Lower lobe of right lung (tissue), 2 donors: ENCODE measurements around the gene THSD7A. TPM values are rescaled to one million over a fixed set of nuclear protein-coding genes. Genes with fewer than 3 reads are reported as not detected.
"Not testable (repeated sequence)": the region's sequence is repeated elsewhere in the genome, so short reads cannot be mapped to it uniquely, and the experiment has no call there.

Experiments
- ATAC-seq, 2 donors: fragments of 200-7000 bp; cut with Tn5 transposase; one replicate each; pipeline ENCODE4 v1.9.1; 2020 to 2022; ENCODE audit warnings: mild to moderate bottlenecking in 2 of 2, moderate library complexity in 2 of 2
- DNase-seq: peaks from one replicate; pipeline ENCODE4 v3.0.0-alpha.2; 2020
- H3K27ac ChIP-seq: fragments of 200-600 bp; one replicate; pipeline ENCODE4 v1.8.0; 2022
- H3K27me3 ChIP-seq: fragments of 200-600 bp; one replicate; pipeline ENCODE4 v1.8.0; 2022; ENCODE audit warnings: low read depth
- H3K36me3 ChIP-seq: fragments of 200-600 bp; one replicate; pipeline ENCODE4 v1.8.0; 2022; ENCODE audit warnings: mild to moderate bottlenecking
- H3K4me1 ChIP-seq: fragments of 200-600 bp; one replicate; pipeline ENCODE4 v1.8.0; 2022
- H3K4me3 ChIP-seq: fragments of 200-600 bp; one replicate; pipeline ENCODE4 v1.8.0; 2022; ENCODE audit warnings: mild to moderate bottlenecking
- H3K9me3 ChIP-seq: fragments of 200-600 bp; one replicate; pipeline ENCODE4 v1.8.0; 2022
- CTCF ChIP-seq: fragments of 200-600 bp; IDR thresholded peaks from one replicate; pipeline ENCODE4 v1.8.0; 2022; ENCODE audit warnings: antibody characterized with exemption, mild to moderate bottlenecking
- intact Hi-C: fragments of 100-400 bp; cut with DNase I; formaldehyde crosslinking; loops from one replicate; pipeline ENCODE4 v1.11.0; 2022
- total RNA-seq: library from RNA; stranded (reverse); fragmentation: NEBNext Ultra II Directional; extraction: Animal tissue kit (Norgen Biotek cat#: 25700); gene quantifications from one replicate; pipeline ENCODE4 v1.2.1, GENCODE V29; 2021
- donor health status: DM: no; HTN: yes; CAD: no; lungs with severe emphysema.

THSD7A gene
- total RNA-seq, 1 donor from 2014 or later = 7.2 TPM

GRCh38 chr7:11456574-11456973 lies 375.4 kb downstream of the THSD7A start:
- H3K9me3 ChIP-seq = no peaks in the 10 kb centered on the region
- TF ChIP-seq CTCF = no peak
- intact Hi-C loops = no loop called here

GRCh38 chr7:11452476-11452875 lies 379.5 kb downstream of the THSD7A start:
- intact Hi-C loops = no loop called here
- ATAC-seq (no peak), DNase-seq (no peak)
- Histone ChIP-seq H3K4me1 (no peaks in the 10 kb centered on the region), H3K4me3 (no peak overlapping the region), H3K27ac (no peak overlapping the region), H3K9me3 (no peaks in the 10 kb centered on the region), H3K27me3 (no peaks in the 10 kb centered on the region), H3K36me3 (no peaks in the 10 kb centered on the region)
- no peak for TF ChIP-seq CTCF

More at GRCh38 chr7:11456574-11456973, 375.4 kb downstream of the THSD7A start:
- Histone ChIP-seq H3K27ac (no peak overlapping the region), H3K4me1 (no peaks in the 10 kb centered on the region), H3K4me3 (no peak overlapping the region), H3K27me3 (no peaks in the 10 kb centered on the region), H3K36me3 (no peaks in the 10 kb centered on the region)
- no peak for DNase-seq
- ATAC-seq = no peak

GRCh38 chr7:11450281-11450680 lies 381.7 kb downstream of the THSD7A start:
- intact Hi-C loops = no loop called here
- TF ChIP-seq CTCF = no peak
- Histone ChIP-seq H3K36me3 (no peaks in the 10 kb centered on the region), H3K27me3 (no peaks in the 10 kb centered on the region), H3K9me3 (no peaks in the 10 kb centered on the region), H3K4me1 (no peaks in the 10 kb centered on the region), H3K4me3 (no peak overlapping the region), H3K27ac (no peak overlapping the region)
- DNase-seq (no peak), ATAC-seq (no peak)

GRCh38 chr7:11449316-11449715 lies 382.7 kb downstream of the THSD7A start:
- Histone ChIP-seq H3K9me3 (no peaks in the 10 kb centered on the region), H3K4me3 (no peak overlapping the region), H3K27ac (no peak overlapping the region), H3K36me3 (no peaks in the 10 kb centered on the region), H3K4me1 (no peaks in the 10 kb centered on the region), H3K27me3 (no peaks in the 10 kb centered on the region)
- intact Hi-C loops = no loop called here
- ATAC-seq (no peak), DNase-seq (no peak)
- TF ChIP-seq CTCF = no peak

- Histone ChIP-seq H3K4me1 (no peaks in the 10 kb centered on the region), H3K9me3 (no peaks in the 10 kb centered on the region), H3K4me3 (no peak overlapping the region), H3K27ac (no peak overlapping the region), H3K27me3 (no peaks in the 10 kb centered on the region), H3K36me3 (no peaks in the 10 kb centered on the region)
- ATAC-seq (no peak), DNase-seq (no peak)
- TF ChIP-seq CTCF = no peak
- intact Hi-C loops = no loop called here
Observed at GRCh38 chr7:11448323-11448722, 383.7 kb downstream of the THSD7A start.

- Histone ChIP-seq H3K4me3 (no peak overlapping the region), H3K27me3 (no peaks in the 10 kb centered on the region), H3K27ac (no peak overlapping the region), H3K36me3 (no peaks in the 10 kb centered on the region), H3K9me3 (no peaks in the 10 kb centered on the region), H3K4me1 (no peaks in the 10 kb centered on the region)
- no peak for DNase-seq
- no peak for TF ChIP-seq CTCF
- ATAC-seq = no peak
- intact Hi-C loops = no loop called here
Observed at GRCh38 chr7:11447106-11447505, 384.9 kb downstream of the THSD7A start.

- H3K9me3 ChIP-seq, H3K4me3 ChIP-seq, intact Hi-C loops, DNase-seq, ATAC-seq, H3K36me3 ChIP-seq, H3K27me3 ChIP-seq, H3K27ac ChIP-seq, H3K4me1 ChIP-seq: not testable (repeated sequence)
Observed at GRCh38 chr7:11443934-11444333, 388.1 kb downstream of the THSD7A start.
